Neural progenitor cell (in vitro differentiated cells): ENCODE results near the gene CCDC122.

Experiments
- EZH2 ChIP-seq: fragments of 200-600 bp; sonication (generic); IDR thresholded peaks from 2 replicates; pipeline ENCODE4 v1.6.1; 2017; ENCODE audit warnings: antibody characterized with exemption, mild to moderate bottlenecking, moderate library complexity
- EZH2phosphoT487 ChIP-seq: fragments of 200-600 bp; sonication (generic); IDR thresholded peaks from 2 replicates; pipeline ENCODE4 v1.6.1; 2017; ENCODE audit warnings: antibody characterized with exemption
- TF ChIP-seq, protein P1 (sequence below): fragments of 200-600 bp; sonication (generic); IDR thresholded peaks from 2 replicates; pipeline ENCODE4 v1.5.1; 2017; ENCODE audit warnings: antibody characterized with exemption, mild to moderate bottlenecking

DNA sequence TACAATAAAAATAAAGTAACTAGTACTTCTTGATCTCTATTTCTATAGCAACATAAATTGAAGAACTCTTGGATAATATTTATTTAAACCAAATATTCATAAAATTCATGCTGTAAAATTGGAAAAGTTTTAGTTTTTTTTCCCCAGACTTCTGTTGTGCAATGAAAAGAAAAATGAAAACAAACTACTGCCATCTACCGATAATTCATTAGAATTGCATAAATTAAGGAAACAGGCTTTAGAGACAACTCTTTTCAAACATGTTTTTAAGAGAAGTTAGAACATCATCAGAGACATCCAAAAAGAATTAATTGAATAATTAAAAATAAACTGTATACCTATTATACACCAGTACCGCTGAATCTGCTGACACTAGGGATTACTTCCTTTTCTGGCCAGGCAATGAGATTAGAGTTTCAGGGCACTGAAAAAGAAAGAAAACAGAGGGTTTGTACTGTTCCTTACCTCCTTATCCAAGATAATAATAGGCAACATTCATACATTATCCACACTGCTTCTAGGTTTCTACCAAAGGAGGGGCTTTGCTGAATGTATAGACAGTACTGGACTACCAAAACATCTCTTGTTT is 4.9 kb downstream of the CCDC122 start:
- TF ChIP-seq, protein P1, sequence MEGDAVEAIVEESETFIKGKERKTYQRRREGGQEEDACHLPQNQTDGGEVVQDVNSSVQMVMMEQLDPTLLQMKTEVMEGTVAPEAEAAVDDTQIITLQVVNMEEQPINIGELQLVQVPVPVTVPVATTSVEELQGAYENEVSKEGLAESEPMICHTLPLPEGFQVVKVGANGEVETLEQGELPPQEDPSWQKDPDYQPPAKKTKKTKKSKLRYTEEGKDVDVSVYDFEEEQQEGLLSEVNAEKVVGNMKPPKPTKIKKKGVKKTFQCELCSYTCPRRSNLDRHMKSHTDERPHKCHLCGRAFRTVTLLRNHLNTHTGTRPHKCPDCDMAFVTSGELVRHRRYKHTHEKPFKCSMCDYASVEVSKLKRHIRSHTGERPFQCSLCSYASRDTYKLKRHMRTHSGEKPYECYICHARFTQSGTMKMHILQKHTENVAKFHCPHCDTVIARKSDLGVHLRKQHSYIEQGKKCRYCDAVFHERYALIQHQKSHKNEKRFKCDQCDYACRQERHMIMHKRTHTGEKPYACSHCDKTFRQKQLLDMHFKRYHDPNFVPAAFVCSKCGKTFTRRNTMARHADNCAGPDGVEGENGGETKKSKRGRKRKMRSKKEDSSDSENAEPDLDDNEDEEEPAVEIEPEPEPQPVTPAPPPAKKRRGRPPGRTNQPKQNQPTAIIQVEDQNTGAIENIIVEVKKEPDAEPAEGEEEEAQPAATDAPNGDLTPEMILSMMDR, result peak; percentile 68
- TF ChIP-seq EZH2 (no peak), EZH2phosphoT487 (no peak)
